Lung (tissue), 12 donors: ENCODE results near the gene UBE2E1. TPM values are rescaled to one million over a fixed set of nuclear protein-coding genes. Genes with fewer than 3 reads are reported as not detected.

Experiments
- ATAC-seq: fragments of 200-7000 bp; cut with Tn5 transposase; one replicate; pipeline ENCODE4 v1.9.1; 2020; ENCODE audit warnings: moderate number of reproducible peaks; ENCODE audit not compliant: insufficient read depth, low FRiP score
- DNase-seq, 3 donors: peaks; one replicate each; pipeline ENCODE4 v3.0.0-alpha.2; 2013 to 2017
- H3K27ac ChIP-seq, 2 donors: one replicate each; pipeline ENCODE4 v1.5.1; 2013; ENCODE audit warnings: mild to moderate bottlenecking in 2 of 2, moderate library complexity in 2 of 2, control low read depth in 1 of 2, inconsistent platforms in 1 of 2, low read depth in 1 of 2, low read length in 1 of 2
- H3K27me3 ChIP-seq, 3 donors: one replicate each; pipeline ENCODE4 v1.5.1; 2013; ENCODE audit warnings: low read length in 2 of 3; ENCODE audit not compliant: control insufficient read depth in 3 of 3, insufficient read depth in 3 of 3
- H3K36me3 ChIP-seq, 4 donors: one replicate each; pipeline ENCODE4 v1.5.1; 2013; ENCODE audit warnings: low read length in 4 of 4, mild to moderate bottlenecking in 1 of 4, moderate library complexity in 1 of 4; ENCODE audit not compliant: control insufficient read depth in 4 of 4, insufficient read depth in 4 of 4
- H3K4me1 ChIP-seq, 5 donors: one replicate each; pipeline ENCODE4 v1.5.1; 2013; ENCODE audit warnings: low read length in 5 of 5, mild to moderate bottlenecking in 2 of 5, moderate library complexity in 1 of 5; ENCODE audit not compliant: control insufficient read depth in 5 of 5, insufficient read depth in 5 of 5
- H3K4me3 ChIP-seq: one replicate; pipeline ENCODE4 v1.5.1; 2013; ENCODE audit warnings: mild to moderate bottlenecking, control low read depth, moderate library complexity
- H3K9ac ChIP-seq, 2 donors: one replicate each; pipeline ENCODE4 v1.5.1; 2013; ENCODE audit warnings: low read length in 2 of 2, control low read depth in 1 of 2; ENCODE audit not compliant: insufficient read depth in 1 of 2
- H3K9me3 ChIP-seq, 4 donors: one replicate each; pipeline ENCODE4 v1.5.1; 2013; ENCODE audit warnings: low read length in 3 of 4, mild to moderate bottlenecking in 1 of 4, moderate library complexity in 1 of 4; ENCODE audit not compliant: control insufficient read depth in 4 of 4, insufficient read depth in 3 of 4
- WGBS, 2 donors: extraction: QIAGEN DNeasy Blood & Tissue Kit; methylation state at CpG; one replicate each; pipeline ENCODE4 v1.1.7; 2013; 5-methylcytosine and 5-hydroxymethylcytosine counted together
- polyA plus RNA-seq, 2 donors: library from polyadenylated mRNA; stranded (reverse); fragments of 200-250 nt; gene quantifications; one replicate each; pipeline ENCODE4 v1.2.1, GENCODE V29; 2013
- total RNA-seq, 2 donors: library from RNA; depleted of rRNA in 1 of 2; stranded (reverse); fragments of >200 nt in 1 of 2; gene quantifications; one replicate each; pipeline ENCODE4 v1.2.1, GENCODE V29; 2014 to 2021
- TF ChIP-seq, protein P1 (sequence below): IDR thresholded peaks from 2 replicates; pipeline ENCODE4 v1.5.1; 2012; ENCODE audit warnings: mild to moderate bottlenecking; ENCODE audit errors: control extremely low read depth, extremely low read depth
- donor health status: control.
- donor health status: control.
- donor health status: Bipolar disorder and iron deficiency.
- donor health status: healthy.
- donor health status: DM: yes; HTN: yes; CAD: no.

The UBE2E1 gene
- total and polyA plus RNA-seq, 4 donors = 74.1 to 156 (median 87.6) TPM

- H3K27me3 ChIP-seq = no peaks in the 10 kb centered on the region
- H3K27ac ChIP-seq = no peak overlapping the region
- no peak overlapping the region for H3K9ac ChIP-seq
- TF ChIP-seq, protein P1, sequence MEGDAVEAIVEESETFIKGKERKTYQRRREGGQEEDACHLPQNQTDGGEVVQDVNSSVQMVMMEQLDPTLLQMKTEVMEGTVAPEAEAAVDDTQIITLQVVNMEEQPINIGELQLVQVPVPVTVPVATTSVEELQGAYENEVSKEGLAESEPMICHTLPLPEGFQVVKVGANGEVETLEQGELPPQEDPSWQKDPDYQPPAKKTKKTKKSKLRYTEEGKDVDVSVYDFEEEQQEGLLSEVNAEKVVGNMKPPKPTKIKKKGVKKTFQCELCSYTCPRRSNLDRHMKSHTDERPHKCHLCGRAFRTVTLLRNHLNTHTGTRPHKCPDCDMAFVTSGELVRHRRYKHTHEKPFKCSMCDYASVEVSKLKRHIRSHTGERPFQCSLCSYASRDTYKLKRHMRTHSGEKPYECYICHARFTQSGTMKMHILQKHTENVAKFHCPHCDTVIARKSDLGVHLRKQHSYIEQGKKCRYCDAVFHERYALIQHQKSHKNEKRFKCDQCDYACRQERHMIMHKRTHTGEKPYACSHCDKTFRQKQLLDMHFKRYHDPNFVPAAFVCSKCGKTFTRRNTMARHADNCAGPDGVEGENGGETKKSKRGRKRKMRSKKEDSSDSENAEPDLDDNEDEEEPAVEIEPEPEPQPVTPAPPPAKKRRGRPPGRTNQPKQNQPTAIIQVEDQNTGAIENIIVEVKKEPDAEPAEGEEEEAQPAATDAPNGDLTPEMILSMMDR = no peak
- H3K4me1 ChIP-seq = peaks cover 6 to 25% (median 16%) of the 10 kb centered on the region in 5 donors
- ATAC-seq = no peak
- 14 to 50% methylated on average over 1 of the region's 1 CpG for WGBS, 2 donors
- H3K9me3 ChIP-seq = no peaks in the 10 kb centered on the region
- H3K4me3 ChIP-seq = no peak overlapping the region
- no peaks in the 10 kb centered on the region for H3K36me3 ChIP-seq
- no peak for DNase-seq
Observed at GRCh38 chr3:23836536-23837230, 30.9 kb downstream of the UBE2E1 start.

DNA sequence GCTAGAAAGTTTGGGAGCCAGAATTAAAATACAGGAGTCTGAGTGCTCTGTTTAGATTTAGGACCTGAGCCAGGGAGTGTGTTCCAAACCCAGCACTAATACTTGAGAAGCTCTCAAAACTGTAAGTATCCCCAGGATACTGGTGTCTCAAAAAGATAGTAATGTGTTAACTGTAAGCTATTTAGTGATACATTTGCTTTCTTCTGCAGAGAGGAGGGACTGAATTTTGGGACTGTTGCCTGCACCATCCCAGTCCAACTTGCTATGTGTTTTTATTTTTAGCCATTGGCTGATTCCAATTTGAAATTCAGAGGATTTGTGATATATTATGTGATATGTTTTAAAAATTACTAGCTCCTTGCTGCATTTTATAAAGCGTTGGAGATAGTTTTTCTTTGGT, 31.5 kb downstream of the UBE2E1 start:
- Histone ChIP-seq H3K36me3 (no peaks in the 10 kb centered on the region), H3K4me3 (no peak overlapping the region), H3K9me3 (no peaks in the 10 kb centered on the region), H3K27me3 (no peaks in the 10 kb centered on the region), H3K27ac (no peak overlapping the region), H3K4me1 (peaks cover 8 to 25% (median 18%) of the 10 kb centered on the region in 5 donors), H3K9ac (no peak overlapping the region)
- ATAC-seq (no peak), DNase-seq (peak in 1 of 3 donors; percentile 24)
- WGBS, 2 donors = 79 to 92% methylated on average over 1 of the region's 1 CpG
- TF ChIP-seq, protein P1 = no peak

DNA sequence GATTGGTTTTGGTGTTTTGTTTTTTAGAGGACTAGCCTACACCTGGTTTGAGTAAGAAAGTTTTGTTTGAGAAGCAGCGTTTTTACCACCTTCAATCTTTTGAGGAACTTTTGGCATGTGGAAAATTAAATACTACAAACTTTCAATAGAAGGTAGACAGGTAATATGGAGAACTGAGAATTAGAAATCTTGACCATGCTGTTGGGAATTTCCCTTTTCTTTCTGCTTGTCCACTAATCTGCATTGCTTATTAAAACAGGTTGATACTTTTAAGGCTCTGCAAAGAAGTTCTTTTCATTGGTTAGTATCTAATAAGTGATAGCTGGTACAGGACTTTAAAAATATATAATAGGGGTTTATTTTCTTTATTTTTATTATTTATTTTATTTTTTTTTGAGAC, 31.9 kb downstream of the UBE2E1 start:
- peaks cover 5 to 25% (median 18%) of the 10 kb centered on the region in 5 donors for H3K4me1 ChIP-seq
- no peak overlapping the region for H3K4me3 ChIP-seq
- no peaks in the 10 kb centered on the region for H3K9me3 ChIP-seq
- H3K9ac ChIP-seq = no peak overlapping the region
- ATAC-seq = no peak
- no peak for DNase-seq
- H3K36me3 ChIP-seq = no peaks in the 10 kb centered on the region
- H3K27me3 ChIP-seq = no peaks in the 10 kb centered on the region
- no peak overlapping the region for H3K27ac ChIP-seq
- TF ChIP-seq, protein P1 = no peak
- WGBS, 2 donors = 65 to 87% methylated on average over 1 of the region's 1 CpG
